DOHH2 (cell line): ENCODE data around the gene ATP1A3.

Experiments used
- CTCF ChIP-seq: fragments of 200-600 bp; sonication (generic); IDR thresholded peaks from one replicate; pipeline ENCODE4 v1.5.1; 2014; ENCODE audit warnings: antibody characterized with exemption, mild to moderate bottlenecking, low read depth, low read length; ENCODE audit not compliant: poor library complexity, severe bottlenecking
- EZH2phosphoT487 ChIP-seq: fragments of 200-600 bp; sonication (generic); IDR thresholded peaks from 2 replicates; pipeline ENCODE4 v1.6.1; 2017; ENCODE audit warnings: borderline replicate concordance, mild to moderate bottlenecking, antibody characterized with exemption, low read length, moderate library complexity, mixed read lengths

- TF ChIP-seq CTCF (no peak), EZH2phosphoT487 (no peak)
Observed at GRCh38 chr19:41932259-41932719, 61.7 kb downstream of the ATP1A3 start.
